Neuron (in vitro differentiated cells): ENCODE measurements around the gene ADCY5.

ENCODE experiments used
- H2AFZ ChIP-seq: one replicate; pipeline ENCODE4 v1.6.1; 2013; ENCODE audit warnings: low read depth, mild to moderate bottlenecking, inconsistent platforms, low read length, moderate library complexity
- H3K27me3 ChIP-seq: one replicate; pipeline ENCODE4 v1.6.1; 2013; ENCODE audit warnings: low read length; ENCODE audit not compliant: insufficient read depth
- H3K36me3 ChIP-seq: one replicate; pipeline ENCODE4 v1.6.1; 2013; ENCODE audit warnings: low read length; ENCODE audit not compliant: insufficient read depth
- H3K4me1 ChIP-seq: one replicate; pipeline ENCODE4 v1.6.1; 2013; ENCODE audit warnings: low read length; ENCODE audit not compliant: insufficient read depth
- H3K4me3 ChIP-seq: 2 replicates; pipeline ENCODE4 v1.5.1; 2013; ENCODE audit warnings: mild to moderate bottlenecking, low read length, moderate library complexity
- H3K9me3 ChIP-seq: one replicate; pipeline ENCODE4 v1.6.1; 2013; ENCODE audit warnings: low read length

ADCY5 gene

DNA sequence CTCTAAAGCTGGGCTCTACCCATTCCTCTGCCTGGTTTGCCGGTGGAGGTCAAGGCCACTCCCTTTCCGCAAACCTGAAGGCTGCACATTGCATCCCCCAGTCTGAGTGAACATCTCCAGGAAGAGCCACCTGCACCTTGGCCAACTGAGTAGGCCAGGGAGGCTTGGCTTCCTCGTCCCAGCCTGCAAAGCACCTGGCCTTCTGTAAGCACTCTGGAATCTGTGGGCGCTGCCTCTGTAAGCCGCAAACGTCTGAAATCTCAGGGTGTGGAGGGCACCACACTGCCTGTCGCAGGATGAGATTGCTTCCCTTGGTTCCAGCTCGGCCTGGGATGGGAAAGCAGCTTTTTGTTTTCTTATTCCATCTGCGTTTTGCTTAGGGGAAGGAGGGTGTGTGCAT is 165.8 kb downstream of the ADCY5 start:
- Histone ChIP-seq H3K27me3 (no peaks in the 10 kb centered on the region), H3K36me3 (no peaks in the 10 kb centered on the region), H3K4me1 (no peaks in the 10 kb centered on the region), H3K9me3 (no peaks in the 10 kb centered on the region), H3K4me3 (no peak overlapping the region), H2AFZ (no peak overlapping the region)

DNA sequence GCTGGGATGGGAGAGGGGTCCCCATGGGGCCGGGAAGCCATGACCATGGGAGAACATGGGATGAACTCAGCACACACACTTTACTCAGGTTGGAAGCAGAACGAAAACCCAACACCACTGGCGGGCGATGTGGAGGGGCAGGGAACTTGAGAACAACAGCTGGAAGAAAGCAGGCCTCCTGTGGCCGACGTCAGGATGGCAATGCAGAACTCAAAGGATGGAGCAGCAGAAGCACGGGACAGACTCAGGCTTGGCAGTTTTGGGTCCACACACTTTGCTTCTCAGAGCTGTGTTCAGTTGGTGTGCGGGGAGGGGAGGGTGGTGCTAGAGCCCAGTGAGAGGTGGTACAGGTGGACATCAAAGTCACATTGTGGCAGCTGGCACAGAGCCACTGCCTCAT is 166.4 kb downstream of the ADCY5 start:
- H3K9me3 ChIP-seq, result no peaks in the 10 kb centered on the region
- H3K27me3 ChIP-seq, result no peaks in the 10 kb centered on the region
- no peak overlapping the region for H2AFZ ChIP-seq
- H3K4me3 ChIP-seq, result no peak overlapping the region
- no peaks in the 10 kb centered on the region for H3K36me3 ChIP-seq
- no peaks in the 10 kb centered on the region for H3K4me1 ChIP-seq

DNA sequence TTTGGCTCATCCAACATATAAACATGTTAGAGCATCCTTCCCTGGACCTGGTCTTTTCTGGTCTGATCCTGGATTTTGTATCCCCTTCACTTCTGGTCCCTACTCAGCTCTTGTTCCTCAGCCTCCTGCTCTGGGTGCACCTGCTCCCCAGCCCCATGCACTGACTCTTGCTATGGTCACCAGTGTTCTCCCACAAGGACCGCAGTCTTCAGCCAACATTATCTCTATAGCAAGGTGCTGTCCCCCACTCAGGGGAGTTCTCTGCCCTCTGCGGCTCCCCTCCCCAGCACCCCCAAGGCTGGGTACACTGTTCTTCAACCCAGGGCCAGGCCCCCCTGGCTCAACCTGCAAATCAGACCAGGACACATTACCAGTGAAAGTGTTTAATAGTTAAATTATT is 167.0 kb downstream of the ADCY5 start:
- H3K36me3 ChIP-seq, result no peaks in the 10 kb centered on the region
- H2AFZ ChIP-seq, result no peak overlapping the region
- H3K9me3 ChIP-seq, result no peaks in the 10 kb centered on the region
- H3K4me1 ChIP-seq, result no peaks in the 10 kb centered on the region
- no peak overlapping the region for H3K4me3 ChIP-seq
- H3K27me3 ChIP-seq, result no peaks in the 10 kb centered on the region

DNA sequence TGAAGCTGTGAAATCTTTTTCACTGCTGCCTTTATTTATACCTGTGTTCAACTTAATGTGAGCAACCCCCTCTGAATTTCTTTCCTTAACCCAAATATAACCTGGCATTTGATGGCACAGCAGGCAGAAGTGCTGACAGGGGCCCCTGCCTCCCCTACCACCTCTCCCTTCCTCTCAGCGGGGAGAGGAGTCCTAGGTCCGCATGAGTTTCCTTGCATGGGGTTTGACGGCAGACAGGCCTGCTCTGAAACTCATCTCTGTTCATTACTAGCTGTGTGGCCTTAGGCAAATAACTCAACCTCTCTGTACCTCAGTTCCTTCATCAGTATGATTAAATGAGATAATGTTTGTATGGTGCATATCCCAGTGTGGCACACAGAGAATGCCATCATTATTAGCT is 167.5 kb downstream of the ADCY5 start:
- H3K4me1 ChIP-seq, result peaks cover under 1% of the 10 kb centered on the region
- no peaks in the 10 kb centered on the region for H3K36me3 ChIP-seq
- H3K27me3 ChIP-seq, result no peaks in the 10 kb centered on the region
- no peak overlapping the region for H3K4me3 ChIP-seq
- H3K9me3 ChIP-seq, result no peaks in the 10 kb centered on the region
- no peak overlapping the region for H2AFZ ChIP-seq

DNA sequence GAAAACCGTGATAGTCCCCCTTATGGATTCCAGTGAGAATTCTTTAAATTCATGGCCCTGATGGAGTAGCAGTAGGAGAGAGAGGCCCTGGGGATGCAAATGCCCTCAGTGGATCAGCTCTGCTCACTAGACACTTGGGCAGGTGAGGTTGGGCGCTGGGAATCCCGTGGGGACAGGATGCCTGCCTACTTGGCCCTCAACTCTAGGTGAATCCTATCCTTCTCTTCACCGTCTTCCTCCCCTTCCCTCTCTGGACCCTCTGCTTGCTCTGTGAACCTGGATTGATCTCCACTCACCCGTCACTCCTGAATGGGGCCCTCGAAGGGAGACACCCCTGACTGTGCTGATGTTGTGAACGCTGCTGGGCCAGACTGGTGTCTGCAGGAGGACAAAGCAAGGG is 169.8 kb downstream of the ADCY5 start:
- Histone ChIP-seq H3K36me3 (no peaks in the 10 kb centered on the region), H3K9me3 (no peaks in the 10 kb centered on the region), H3K27me3 (no peaks in the 10 kb centered on the region), H3K4me3 (no peak overlapping the region), H2AFZ (no peak overlapping the region), H3K4me1 (peaks cover 7% of the 10 kb centered on the region)

DNA sequence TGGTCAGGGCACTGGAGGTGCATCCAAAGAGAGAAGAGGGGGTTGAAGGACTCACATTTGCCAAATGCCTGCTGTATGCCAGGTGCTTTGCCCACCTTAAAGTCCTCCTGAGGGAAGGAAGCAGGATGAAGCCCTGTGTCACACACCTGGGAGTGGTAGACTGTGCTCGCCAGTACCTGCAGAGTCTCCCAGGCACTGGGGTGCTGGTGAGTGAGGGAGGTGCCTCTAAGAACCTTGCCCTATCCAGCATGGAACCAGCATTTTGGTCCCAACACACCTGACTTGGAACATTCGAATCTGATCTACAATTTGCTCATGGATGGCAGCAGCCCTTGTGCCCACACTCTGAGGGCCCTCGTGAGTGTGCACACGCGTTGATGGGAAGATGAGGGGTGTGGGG is 170.4 kb downstream of the ADCY5 start:
- Histone ChIP-seq H2AFZ (no peak overlapping the region), H3K4me3 (no peak overlapping the region), H3K36me3 (no peaks in the 10 kb centered on the region), H3K9me3 (no peaks in the 10 kb centered on the region), H3K4me1 (peaks cover 7% of the 10 kb centered on the region), H3K27me3 (no peaks in the 10 kb centered on the region)

DNA sequence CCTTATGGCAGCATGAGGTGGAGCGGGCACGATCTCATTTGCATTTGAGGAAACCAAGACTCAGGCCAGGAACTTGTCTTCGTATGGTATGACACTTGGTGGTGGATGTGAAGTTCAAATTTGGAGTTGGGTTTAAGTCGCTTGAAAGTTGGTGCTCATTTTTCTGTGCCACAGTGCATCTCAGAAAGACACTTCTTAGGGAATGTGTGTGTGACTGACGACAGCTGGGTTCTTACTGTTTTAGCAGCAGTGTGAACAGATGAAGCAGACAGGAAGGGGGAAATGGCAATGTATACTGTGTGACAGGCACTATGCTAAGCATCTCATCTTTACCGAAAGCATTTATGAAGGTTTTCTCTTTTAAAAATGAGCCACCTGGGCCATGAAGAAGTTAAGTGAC is 171.8 kb downstream of the ADCY5 start:
- H3K4me3 ChIP-seq, result no peak overlapping the region
- no peaks in the 10 kb centered on the region for H3K36me3 ChIP-seq
- no peaks in the 10 kb centered on the region for H3K9me3 ChIP-seq
- H3K4me1 ChIP-seq, result peaks cover 7% of the 10 kb centered on the region
- H2AFZ ChIP-seq, result no peak overlapping the region
- H3K27me3 ChIP-seq, result no peaks in the 10 kb centered on the region

DNA sequence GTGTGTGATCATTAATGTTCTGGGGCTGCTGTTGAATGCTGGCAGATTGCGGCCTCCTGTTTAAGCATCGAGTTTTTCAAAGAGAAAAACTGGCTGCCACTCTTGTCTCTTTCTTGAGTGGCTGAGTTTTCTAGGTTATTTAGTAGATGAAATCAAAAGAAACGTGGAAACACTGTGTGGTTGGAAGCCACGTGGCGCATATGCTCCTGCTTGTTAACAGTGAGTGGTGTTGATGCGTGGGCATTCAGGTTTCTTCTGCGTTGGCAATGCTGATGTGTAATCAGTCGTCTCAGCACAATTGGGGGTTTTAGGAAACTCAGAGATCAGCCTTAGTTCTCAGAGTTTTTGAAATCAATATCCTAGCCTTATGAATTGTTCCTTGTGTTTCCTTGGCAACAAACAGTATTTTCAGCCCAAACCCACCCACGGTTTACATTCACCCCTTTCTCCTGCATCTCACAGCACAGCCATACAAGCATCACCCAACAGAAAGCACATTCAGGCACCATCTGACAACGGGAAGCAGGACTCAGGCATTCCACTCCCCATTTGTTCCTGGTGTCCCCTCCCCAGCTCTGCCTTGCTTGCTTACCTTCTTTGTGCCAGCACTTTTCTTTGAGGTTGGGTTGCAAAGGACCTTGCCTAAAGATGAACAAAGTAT is 172.4 kb downstream of the ADCY5 start:
- Histone ChIP-seq H3K36me3 (peaks cover 4% of the 10 kb centered on the region), H2AFZ (no peak overlapping the region), H3K27me3 (no peaks in the 10 kb centered on the region), H3K4me1 (peaks cover 7% of the 10 kb centered on the region), H3K9me3 (no peaks in the 10 kb centered on the region), H3K4me3 (no peak overlapping the region)

DNA sequence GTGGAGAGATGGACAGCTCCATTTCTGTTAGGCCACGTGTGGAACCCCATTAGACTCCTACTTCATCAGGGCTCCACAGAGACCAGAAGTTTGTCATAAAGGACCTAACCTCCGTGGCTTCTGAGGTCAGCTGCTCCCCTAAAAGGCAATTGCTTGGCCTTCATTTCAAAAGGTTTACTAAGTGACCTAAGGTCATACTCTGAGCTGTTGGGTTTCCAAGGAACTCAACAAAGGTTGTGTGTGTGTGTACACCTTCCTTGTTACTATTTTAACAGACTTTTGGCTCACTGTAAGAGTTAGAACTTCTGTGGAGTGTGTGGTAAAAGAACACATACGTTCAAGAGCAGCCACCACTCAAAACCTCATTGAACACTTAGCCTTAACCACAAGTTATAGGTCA is 173.2 kb downstream of the ADCY5 start:
- peaks cover 7% of the 10 kb centered on the region for H3K4me1 ChIP-seq
- peaks cover 5% of the 10 kb centered on the region for H3K36me3 ChIP-seq
- no peak overlapping the region for H2AFZ ChIP-seq
- H3K4me3 ChIP-seq, result no peak overlapping the region
- H3K9me3 ChIP-seq, result no peaks in the 10 kb centered on the region
- no peaks in the 10 kb centered on the region for H3K27me3 ChIP-seq

DNA sequence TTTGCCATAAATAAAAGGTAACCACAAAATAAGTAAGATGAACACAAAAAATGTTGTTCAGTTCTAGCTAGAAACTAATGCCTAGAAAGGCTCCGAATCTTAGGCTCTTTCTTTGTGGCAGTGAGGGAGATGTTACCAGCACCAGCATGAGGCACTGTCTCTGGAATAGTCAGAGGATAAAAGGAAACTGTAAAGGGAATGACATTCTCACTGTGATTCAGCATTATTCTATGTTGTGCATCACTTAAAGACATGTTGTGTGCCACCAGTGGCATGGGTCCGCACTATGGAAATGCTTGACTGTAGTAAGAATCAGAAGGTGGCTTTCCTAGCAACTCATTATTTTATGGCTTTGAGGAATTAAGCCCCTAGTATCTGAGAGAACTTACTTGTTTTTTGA is 176.3 kb downstream of the ADCY5 start:
- Histone ChIP-seq H2AFZ (no peak overlapping the region), H3K4me1 (peaks cover 7% of the 10 kb centered on the region), H3K27me3 (no peaks in the 10 kb centered on the region), H3K9me3 (no peaks in the 10 kb centered on the region), H3K36me3 (peaks cover 5% of the 10 kb centered on the region), H3K4me3 (no peak overlapping the region)

DNA sequence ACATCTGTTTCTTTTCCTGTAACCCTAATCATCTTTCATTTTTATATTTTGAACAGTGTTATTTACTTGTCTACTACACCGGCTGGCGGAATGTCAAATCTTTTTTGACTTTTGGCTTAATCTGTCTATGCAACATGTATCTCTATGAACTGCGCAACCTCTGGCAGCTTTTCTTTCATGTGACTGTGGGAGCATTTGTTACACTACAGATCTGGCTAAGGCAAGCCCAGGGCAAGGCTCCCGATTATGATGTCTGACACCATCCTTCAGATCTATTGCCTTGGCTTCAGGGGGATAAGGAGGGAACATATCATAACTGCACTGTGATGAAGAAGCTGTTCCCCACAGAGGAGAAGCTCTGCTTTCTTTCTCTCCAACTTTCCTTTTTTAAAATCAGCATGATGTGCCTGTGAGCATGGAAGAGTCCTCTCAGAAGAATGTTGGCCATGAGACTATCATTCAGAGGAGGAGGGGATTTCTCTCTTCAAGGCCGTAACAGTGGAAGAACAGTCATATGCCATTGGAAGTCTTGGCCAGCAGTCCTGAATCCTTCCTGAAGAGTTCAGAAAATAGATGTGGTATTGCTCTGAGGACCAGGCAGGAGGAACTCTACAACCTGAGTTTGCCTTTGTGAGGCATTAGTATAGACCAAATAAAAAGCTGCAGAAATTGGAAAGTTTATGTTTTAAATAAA is 177.3 kb downstream of the ADCY5 start:
- Histone ChIP-seq H3K4me3 (no peak overlapping the region), H3K36me3 (peaks cover 7% of the 10 kb centered on the region), H3K27me3 (no peaks in the 10 kb centered on the region)

DNA sequence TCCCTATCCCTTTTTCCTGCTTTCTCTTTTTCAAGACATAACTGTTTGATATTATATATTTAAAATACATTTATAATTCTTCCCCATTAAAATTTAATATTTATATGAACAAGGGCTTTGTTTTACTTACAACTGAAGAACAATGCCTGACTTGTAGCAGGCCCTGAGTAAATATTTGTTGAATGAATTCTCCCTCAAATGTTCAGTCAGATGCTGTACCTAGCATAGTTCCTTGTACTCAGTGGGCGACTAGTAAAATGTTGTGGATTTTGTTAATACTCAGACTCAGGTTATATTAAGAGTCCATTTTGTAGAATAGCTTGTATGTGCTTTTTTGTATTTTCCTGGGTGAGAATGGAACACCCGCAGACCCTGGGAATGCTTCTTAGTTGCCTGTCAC is 178.1 kb downstream of the ADCY5 start:
- peaks cover 2% of the 10 kb centered on the region for H3K4me1 ChIP-seq
- H3K9me3 ChIP-seq, result peaks cover 3% of the 10 kb centered on the region
- H2AFZ ChIP-seq, result no peak overlapping the region

More for the DNA sequence above, 177.3 kb downstream of the ADCY5 start:
- H3K4me1 ChIP-seq, result peaks cover 7% of the 10 kb centered on the region
- H3K9me3 ChIP-seq, result peaks cover 1% of the 10 kb centered on the region
- H2AFZ ChIP-seq, result no peak overlapping the region

DNA sequence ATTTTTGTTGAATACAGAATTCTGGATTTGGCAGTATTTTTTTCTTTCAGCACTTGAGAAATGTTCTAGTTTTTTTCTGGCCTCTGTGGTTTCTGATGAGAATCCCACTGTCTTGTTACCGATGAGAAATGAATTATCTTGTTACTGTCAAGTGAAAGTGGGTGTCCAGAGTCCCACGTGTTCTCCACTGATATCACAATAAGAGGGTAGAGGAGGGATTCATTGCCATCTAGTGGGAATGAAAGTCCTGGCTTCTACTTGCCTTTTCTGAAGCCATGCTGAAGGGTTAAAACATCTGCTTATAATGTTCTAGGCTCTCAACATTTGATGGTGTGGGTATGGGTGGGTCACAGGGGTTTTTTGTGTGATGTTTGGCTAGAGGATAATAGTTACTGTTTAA is 181.1 kb downstream of the ADCY5 start:
- peaks cover 6% of the 10 kb centered on the region for H3K9me3 ChIP-seq
- H3K4me3 ChIP-seq, result no peak overlapping the region
- no peak overlapping the region for H2AFZ ChIP-seq
- no peaks in the 10 kb centered on the region for H3K27me3 ChIP-seq
- H3K4me1 ChIP-seq, result no peaks in the 10 kb centered on the region
- H3K36me3 ChIP-seq, result peaks cover 21% of the 10 kb centered on the region

More for the DNA sequence above, 178.1 kb downstream of the ADCY5 start:
- Histone ChIP-seq H3K36me3 (peaks cover 8% of the 10 kb centered on the region), H3K4me3 (no peak overlapping the region), H3K27me3 (no peaks in the 10 kb centered on the region)

DNA sequence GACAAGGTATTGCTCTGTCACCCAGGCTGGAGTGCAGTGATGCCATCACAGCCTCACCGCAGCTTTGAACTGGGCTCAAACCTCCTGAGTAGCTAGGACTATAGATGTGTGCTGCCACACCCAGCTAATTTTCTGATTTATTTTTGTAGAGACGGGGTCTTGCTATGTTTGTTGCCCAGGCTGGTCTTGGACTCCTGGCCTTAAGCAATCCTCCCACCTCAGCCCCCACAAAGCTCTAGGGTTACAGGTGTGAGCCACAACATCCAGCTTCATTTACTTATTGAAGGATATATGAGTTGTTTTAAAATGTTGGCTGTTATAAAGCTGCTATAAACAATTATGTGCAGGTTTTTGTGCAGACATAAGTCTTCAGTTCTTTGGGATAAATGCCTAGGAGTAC is 184.9 kb downstream of the ADCY5 start:
- Histone ChIP-seq H3K4me3 (no peak overlapping the region), H3K4me1 (no peaks in the 10 kb centered on the region), H3K9me3 (peaks cover 6% of the 10 kb centered on the region), H3K36me3 (peaks cover 16% of the 10 kb centered on the region), H2AFZ (no peak overlapping the region), H3K27me3 (no peaks in the 10 kb centered on the region)
